Measurements from ENCODE around the gene EXTL2. TPM values are rescaled to one million over a fixed set of nuclear protein-coding genes. Genes with fewer than 3 reads are reported as not detected.

Gene EXTL2
- total and polyA plus RNA-seq, 2 donors, result 12.9 to 67.0 TPM

GRCh38 chr1:100924991-100925390, 30.3 kb upstream of the EXTL2 start:
- no peak overlapping the region for H3K4me3 ChIP-seq (ENCODE audit: low read depth, low read length)
- no peaks in the 10 kb centered on the region for H3K36me3 ChIP-seq (ENCODE audit: insufficient read depth)
- 82% methylated on average over 2 of the region's 2 CpGs for WGBS
- H3K27ac ChIP-seq (ENCODE audit: low read depth), result no peak overlapping the region
- DNase-seq (ENCODE audit: extremely low spot score), result no peak
- no peaks in the 10 kb centered on the region for H3K4me1 ChIP-seq (ENCODE audit: insufficient read depth)

DNA sequence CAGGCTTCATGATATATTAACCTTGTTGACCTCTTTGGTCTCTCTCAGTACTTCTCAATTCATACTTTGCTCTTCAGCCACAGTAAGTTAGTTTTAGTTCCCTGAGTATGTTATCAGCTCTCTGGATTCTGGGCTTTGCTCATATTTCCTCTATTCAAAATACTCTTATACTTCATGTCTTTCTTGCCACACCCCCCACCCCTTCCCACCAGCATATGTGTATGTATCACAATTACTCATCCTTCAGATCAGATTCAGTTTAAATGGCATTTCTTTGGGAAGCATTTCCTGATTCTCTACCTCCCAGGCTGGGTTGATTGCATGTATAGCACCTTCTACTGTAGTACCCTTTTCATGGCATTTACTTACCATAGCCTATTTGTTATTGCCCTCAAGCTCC, 29.6 kb upstream of the EXTL2 start:
- no peak overlapping the region for H3K27ac ChIP-seq (ENCODE audit: low read depth)
- H3K4me1 ChIP-seq (ENCODE audit: insufficient read depth), result no peaks in the 10 kb centered on the region
- no peak for DNase-seq (ENCODE audit: extremely low spot score)
- H3K4me3 ChIP-seq (ENCODE audit: low read depth, low read length), result no peak overlapping the region
- no peaks in the 10 kb centered on the region for H3K36me3 ChIP-seq (ENCODE audit: insufficient read depth)

DNA sequence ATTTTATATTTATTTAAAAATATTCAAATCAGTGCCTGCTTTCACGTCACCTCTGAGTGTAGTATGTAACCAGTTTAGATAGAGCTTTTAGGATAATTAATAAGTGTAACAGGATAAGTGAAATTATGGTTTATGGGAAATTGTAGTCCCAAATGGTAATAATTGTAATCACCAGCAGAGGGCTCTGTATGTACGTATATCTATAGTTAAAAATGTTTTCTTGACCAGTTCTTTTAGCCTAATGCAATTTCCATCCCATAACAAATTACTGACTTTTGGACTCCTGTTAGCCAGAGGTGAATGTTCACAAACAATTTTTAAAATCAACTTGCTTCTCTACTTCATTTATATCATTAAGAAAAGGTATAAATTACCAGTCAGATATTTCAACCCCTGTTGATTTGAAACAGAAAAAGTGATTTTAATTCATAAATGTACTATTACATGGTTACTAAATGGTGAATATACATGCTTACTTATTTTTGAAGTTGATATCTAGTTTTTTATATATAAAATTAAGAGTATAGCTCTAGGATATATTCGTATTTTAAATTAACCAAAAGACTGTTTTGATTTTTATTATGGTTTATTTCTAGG, 26.6 kb upstream of the EXTL2 start:
- H3K4me3 ChIP-seq (ENCODE audit: low read depth, low read length), result no peak overlapping the region
- WGBS, result 40% methylated on average over 3 of the region's 3 CpGs
- H3K27ac ChIP-seq (ENCODE audit: low read depth), result no peak overlapping the region
- H3K36me3 ChIP-seq (ENCODE audit: insufficient read depth), result peaks cover 2% of the 10 kb centered on the region
- H3K4me1 ChIP-seq (ENCODE audit: insufficient read depth), result no peaks in the 10 kb centered on the region
- peak; percentile 5 for DNase-seq (ENCODE audit: extremely low spot score)

- Histone ChIP-seq H3K4me1 (ENCODE audit: insufficient read depth) (no peaks in the 10 kb centered on the region), H3K4me3 (ENCODE audit: low read depth, low read length) (no peak overlapping the region), H3K36me3 (ENCODE audit: insufficient read depth) (peaks cover 4% of the 10 kb centered on the region), H3K27ac (ENCODE audit: low read depth) (no peak overlapping the region)
- no peak for DNase-seq (ENCODE audit: extremely low spot score)
These were observed 17.4 kb upstream of the EXTL2 start for GRCh38 chr1:100912019-100912418.

GRCh38 chr1:100909018-100909417, 14.4 kb upstream of the EXTL2 start:
- Histone ChIP-seq H3K36me3 (ENCODE audit: insufficient read depth) (peaks cover 4% of the 10 kb centered on the region), H3K4me3 (ENCODE audit: low read depth, low read length) (no peak overlapping the region), H3K4me1 (ENCODE audit: insufficient read depth) (no peaks in the 10 kb centered on the region), H3K27ac (ENCODE audit: low read depth) (no peak overlapping the region)
- DNase-seq (ENCODE audit: extremely low spot score), result no peak

- Histone ChIP-seq H3K27ac (ENCODE audit: low read depth) (no peak overlapping the region), H3K4me3 (ENCODE audit: low read depth, low read length) (no peak overlapping the region), H3K36me3 (ENCODE audit: insufficient read depth) (peaks cover 4% of the 10 kb centered on the region), H3K4me1 (ENCODE audit: insufficient read depth) (no peaks in the 10 kb centered on the region)
- DNase-seq (ENCODE audit: extremely low spot score), result no peak
- WGBS, result 93% methylated on average over 1 of the region's 1 CpG
These were observed 13.2 kb upstream of the EXTL2 start for GRCh38 chr1:100907887-100908286.

- no peaks in the 10 kb centered on the region for H3K4me1 ChIP-seq (ENCODE audit: insufficient read depth)
- H3K27ac ChIP-seq (ENCODE audit: low read depth), result no peak overlapping the region
- WGBS, result 97% methylated on average over 3 of the region's 3 CpGs
- no peak for DNase-seq (ENCODE audit: extremely low spot score)
- H3K4me3 ChIP-seq (ENCODE audit: low read depth, low read length), result no peak overlapping the region
- peaks cover 4% of the 10 kb centered on the region for H3K36me3 ChIP-seq (ENCODE audit: insufficient read depth)
These were observed 10.5 kb upstream of the EXTL2 start for GRCh38 chr1:100905181-100905580.

DNA sequence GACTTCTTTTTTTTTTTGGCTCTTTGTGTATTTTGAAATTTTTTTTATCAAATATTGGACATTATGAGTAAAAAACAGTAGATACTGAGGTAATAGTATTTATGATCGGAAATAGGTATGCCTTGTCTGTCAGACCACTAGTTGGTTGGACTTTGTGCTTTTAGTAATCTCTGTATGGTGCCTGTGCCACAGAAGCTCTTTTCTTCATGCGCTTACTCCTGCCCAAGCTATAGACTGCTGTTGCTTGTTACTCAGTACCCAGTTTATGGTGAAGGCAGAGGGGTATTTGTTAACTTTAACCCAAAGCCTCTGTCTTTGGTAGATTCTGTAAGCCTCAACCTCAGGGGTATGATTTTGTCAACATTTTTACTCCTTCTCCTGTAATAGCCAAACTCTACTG, 9.9 kb upstream of the EXTL2 start:
- DNase-seq (ENCODE audit: extremely low spot score), result no peak
- peaks cover 4% of the 10 kb centered on the region for H3K36me3 ChIP-seq (ENCODE audit: insufficient read depth)
- no peak overlapping the region for H3K27ac ChIP-seq (ENCODE audit: low read depth)
- H3K4me3 ChIP-seq (ENCODE audit: low read depth, low read length), result no peak overlapping the region
- no peaks in the 10 kb centered on the region for H3K4me1 ChIP-seq (ENCODE audit: insufficient read depth)
- WGBS, result 98% methylated on average over 2 of the region's 2 CpGs

- no peak overlapping the region for H3K4me3 ChIP-seq (ENCODE audit: low read depth, low read length)
- WGBS, result 97% methylated on average over 1 of the region's 1 CpG
- peaks cover 2% of the 10 kb centered on the region for H3K36me3 ChIP-seq (ENCODE audit: insufficient read depth)
- no peak overlapping the region for H3K27ac ChIP-seq (ENCODE audit: low read depth)
- H3K4me1 ChIP-seq (ENCODE audit: insufficient read depth), result no peaks in the 10 kb centered on the region
- DNase-seq (ENCODE audit: extremely low spot score), result no peak
These were observed 9.1 kb upstream of the EXTL2 start for GRCh38 chr1:100903777-100904176.

DNA sequence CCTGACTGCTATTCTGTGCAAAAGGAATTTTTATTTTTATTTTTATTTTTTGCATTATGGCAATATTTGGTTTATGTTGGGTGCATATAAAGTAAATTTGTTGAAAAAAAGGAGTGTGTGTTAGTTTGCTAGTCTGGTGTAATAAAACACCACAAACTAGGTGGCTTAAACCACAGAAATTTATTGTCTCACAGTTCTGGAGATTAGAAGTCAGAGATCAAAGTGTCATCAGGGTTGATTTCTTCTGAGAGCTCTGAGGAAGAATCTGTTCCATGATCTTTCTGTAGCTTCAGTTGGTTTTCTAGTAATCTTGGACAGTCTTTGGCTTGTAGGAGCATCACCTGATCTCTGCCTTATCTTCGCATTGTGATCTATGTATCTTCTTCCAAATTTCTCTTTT, 7.7 kb upstream of the EXTL2 start:
- no peak overlapping the region for H3K27ac ChIP-seq (ENCODE audit: low read depth)
- H3K4me1 ChIP-seq (ENCODE audit: insufficient read depth), result no peaks in the 10 kb centered on the region
- 93% methylated on average over 1 of the region's 1 CpG for WGBS
- DNase-seq (ENCODE audit: extremely low spot score), result no peak
- no peak overlapping the region for H3K4me3 ChIP-seq (ENCODE audit: low read depth, low read length)
- no peaks in the 10 kb centered on the region for H3K36me3 ChIP-seq (ENCODE audit: insufficient read depth)

- H3K27ac ChIP-seq (ENCODE audit: low read depth), result peak overlapping the region; percentile 46
- DNase-seq (ENCODE audit: extremely low spot score), result peak; percentile 20
- no peaks in the 10 kb centered on the region for H3K36me3 ChIP-seq (ENCODE audit: insufficient read depth)
- H3K4me3 ChIP-seq (ENCODE audit: low read depth, low read length), result peak overlapping the region; percentile 66
- WGBS, result 1% methylated on average over 12 of the region's 12 CpGs
- H3K4me1 ChIP-seq (ENCODE audit: insufficient read depth), result no peaks in the 10 kb centered on the region
These were observed 1.9 kb upstream of the EXTL2 start for GRCh38 chr1:100896481-100896982.

DNA sequence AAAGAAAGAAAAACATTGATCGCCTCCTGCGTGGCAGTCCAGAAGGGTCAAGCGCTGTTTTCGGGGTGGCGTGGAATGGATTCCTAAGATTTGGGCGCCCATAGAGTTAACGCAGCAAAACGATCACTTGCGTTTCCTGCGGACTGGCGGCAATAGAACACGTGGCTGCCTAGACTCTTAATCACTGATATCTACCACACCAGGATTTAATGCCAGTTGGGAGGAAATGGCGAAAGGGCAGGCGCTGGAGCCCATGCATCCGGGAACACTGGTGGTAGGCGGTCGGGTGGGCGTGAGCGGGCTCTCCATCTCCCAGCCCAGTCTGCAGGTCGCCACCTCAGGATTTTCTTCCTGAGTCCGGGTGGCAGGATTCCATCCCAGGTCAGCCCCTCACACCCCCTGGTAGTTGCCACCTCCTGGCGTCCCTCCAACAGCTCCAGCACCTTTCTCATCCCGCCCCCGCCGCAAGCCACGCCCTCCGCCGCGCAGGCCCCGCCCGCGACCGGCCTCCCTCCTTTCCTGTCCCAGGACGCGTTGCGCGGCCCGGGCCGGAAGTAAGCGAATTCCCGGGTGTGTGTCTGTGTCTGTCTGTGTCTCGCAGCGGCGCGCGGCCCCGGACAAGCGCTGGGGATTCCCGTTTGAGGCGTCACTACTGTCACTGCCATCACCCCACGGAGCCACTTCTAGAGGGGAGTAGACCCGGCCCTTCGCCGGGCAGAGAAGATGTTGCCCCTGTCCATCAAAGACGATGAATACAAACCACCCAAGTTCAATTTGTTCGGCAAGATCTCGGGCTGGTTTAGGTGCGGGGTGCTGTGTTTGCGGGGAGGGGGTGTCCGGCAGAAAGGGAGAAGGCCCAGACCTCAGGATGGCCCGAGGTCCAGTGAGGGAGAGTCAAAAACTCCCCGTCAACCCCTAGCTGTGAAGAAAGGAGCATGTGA, 1.2 kb upstream of the EXTL2 start, which contains the start of gene SLC30A7:
SLC30A7 (plus strand) TSS at position 551 of the 941 bp plus-strand sequence; CDS start at position 724, 173 bp downstream.
- WGBS, result under 1% methylated on average over 62 of the region's 62 CpGs
- Histone ChIP-seq H3K4me1 (ENCODE audit: insufficient read depth) (no peaks in the 10 kb centered on the region), H3K27ac (ENCODE audit: low read depth) (peak within 1 kb of the TSS; percentile 91), H3K36me3 (ENCODE audit: insufficient read depth) (no peaks in the 10 kb centered on the region), H3K4me3 (ENCODE audit: low read depth, low read length) (peak within 1 kb of the TSS; percentile 66)
- peak; percentile 78 for DNase-seq (ENCODE audit: extremely low spot score)

- Histone ChIP-seq H3K4me3 (ENCODE audit: low read depth, low read length) (no peak overlapping the region), H3K36me3 (ENCODE audit: insufficient read depth) (no peaks in the 10 kb centered on the region), H3K27ac (ENCODE audit: low read depth) (no peak overlapping the region), H3K4me1 (ENCODE audit: insufficient read depth) (no peaks in the 10 kb centered on the region)
- 31% methylated on average over 2 of the region's 2 CpGs for WGBS
- DNase-seq (ENCODE audit: extremely low spot score), result no peak
These were observed 924 bp downstream of the EXTL2 start for GRCh38 chr1:100893718-100894117.

- Histone ChIP-seq H3K4me3 (ENCODE audit: low read depth, low read length) (no peak overlapping the region), H3K27ac (ENCODE audit: low read depth) (no peak overlapping the region), H3K36me3 (ENCODE audit: insufficient read depth) (peaks cover 2% of the 10 kb centered on the region), H3K4me1 (ENCODE audit: insufficient read depth) (no peaks in the 10 kb centered on the region)
- WGBS, result 93% methylated on average over 3 of the region's 3 CpGs
- DNase-seq (ENCODE audit: extremely low spot score), result no peak
These were observed 2.1 kb downstream of the EXTL2 start for GRCh38 chr1:100892554-100892953.
